Lower lobe of right lung (tissue), 2 donors: ENCODE measurements around the gene ZNF282. TPM values are rescaled to one million over a fixed set of nuclear protein-coding genes. Genes with fewer than 3 reads are reported as not detected.
A peak's percentile ranks its signal among the peaks of the same experiment; 100 is the strongest.

ENCODE experiments used
- ATAC-seq, 2 donors: fragments of 200-7000 bp; cut with Tn5 transposase; one replicate each; pipeline ENCODE4 v1.9.1; 2020 to 2022; ENCODE audit warnings: mild to moderate bottlenecking in 2 of 2, moderate library complexity in 2 of 2
- DNase-seq: peaks from one replicate; pipeline ENCODE4 v3.0.0-alpha.2; 2020
- H3K27ac ChIP-seq: fragments of 200-600 bp; one replicate; pipeline ENCODE4 v1.8.0; 2022
- H3K27me3 ChIP-seq: fragments of 200-600 bp; one replicate; pipeline ENCODE4 v1.8.0; 2022; ENCODE audit warnings: low read depth
- H3K36me3 ChIP-seq: fragments of 200-600 bp; one replicate; pipeline ENCODE4 v1.8.0; 2022; ENCODE audit warnings: mild to moderate bottlenecking
- H3K4me1 ChIP-seq: fragments of 200-600 bp; one replicate; pipeline ENCODE4 v1.8.0; 2022
- H3K4me3 ChIP-seq: fragments of 200-600 bp; one replicate; pipeline ENCODE4 v1.8.0; 2022; ENCODE audit warnings: mild to moderate bottlenecking
- H3K9me3 ChIP-seq: fragments of 200-600 bp; one replicate; pipeline ENCODE4 v1.8.0; 2022
- intact Hi-C: fragments of 100-400 bp; cut with DNase I; formaldehyde crosslinking; loops from one replicate; pipeline ENCODE4 v1.11.0; 2022
- total RNA-seq: library from RNA; stranded (reverse); fragmentation: NEBNext Ultra II Directional; extraction: Animal tissue kit (Norgen Biotek cat#: 25700); gene quantifications from one replicate; pipeline ENCODE4 v1.2.1, GENCODE V29; 2021
- TF ChIP-seq, protein P1 (sequence below): fragments of 200-600 bp; IDR thresholded peaks from one replicate; pipeline ENCODE4 v1.8.0; 2022; ENCODE audit warnings: antibody characterized with exemption, mild to moderate bottlenecking
- donor health status: DM: no; HTN: yes; CAD: no; lungs with severe emphysema.

Gene ZNF282
- total RNA-seq, 1 donor from 2014 or later = 20.9 TPM

DNA sequence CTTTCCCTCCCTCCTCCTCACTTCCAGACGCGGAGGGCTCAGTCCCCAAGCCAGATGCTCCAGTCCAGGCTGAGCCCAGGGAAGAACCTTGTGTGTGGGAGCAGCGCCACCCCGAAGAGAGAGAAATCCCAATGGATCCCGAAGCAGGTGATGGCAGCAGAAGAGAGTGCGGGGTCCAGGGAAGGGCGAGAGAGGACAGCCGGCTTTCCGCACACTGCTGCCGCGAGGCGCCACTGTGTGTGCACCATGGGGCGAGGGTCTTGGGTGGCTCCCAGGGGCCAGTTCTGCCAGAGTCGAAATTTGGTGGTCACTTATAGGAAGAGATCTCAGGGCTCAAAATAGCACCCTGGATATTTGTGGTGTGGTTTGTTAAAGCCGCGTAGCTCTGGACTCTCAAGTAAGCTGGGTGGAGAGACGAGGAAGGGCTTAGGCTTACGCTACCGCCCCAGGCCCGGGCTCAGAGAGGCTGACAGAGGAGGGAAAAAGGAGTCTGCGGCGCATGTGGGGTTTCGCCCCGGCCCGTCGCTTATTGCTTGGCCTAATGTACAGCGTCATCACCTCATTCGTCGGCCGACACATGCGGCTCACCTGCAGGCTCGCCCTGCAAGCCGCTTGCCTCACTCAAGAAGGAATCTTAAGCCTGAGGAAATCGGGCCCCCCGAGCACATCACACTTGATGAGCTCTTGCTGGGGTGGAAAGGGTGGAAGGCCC, 12.1 kb downstream of the ZNF282 start:
- no peak for ATAC-seq
- peaks cover 93% of the 10 kb centered on the region for H3K36me3 ChIP-seq
- no peaks in the 10 kb centered on the region for H3K27me3 ChIP-seq
- TF ChIP-seq, protein P1, sequence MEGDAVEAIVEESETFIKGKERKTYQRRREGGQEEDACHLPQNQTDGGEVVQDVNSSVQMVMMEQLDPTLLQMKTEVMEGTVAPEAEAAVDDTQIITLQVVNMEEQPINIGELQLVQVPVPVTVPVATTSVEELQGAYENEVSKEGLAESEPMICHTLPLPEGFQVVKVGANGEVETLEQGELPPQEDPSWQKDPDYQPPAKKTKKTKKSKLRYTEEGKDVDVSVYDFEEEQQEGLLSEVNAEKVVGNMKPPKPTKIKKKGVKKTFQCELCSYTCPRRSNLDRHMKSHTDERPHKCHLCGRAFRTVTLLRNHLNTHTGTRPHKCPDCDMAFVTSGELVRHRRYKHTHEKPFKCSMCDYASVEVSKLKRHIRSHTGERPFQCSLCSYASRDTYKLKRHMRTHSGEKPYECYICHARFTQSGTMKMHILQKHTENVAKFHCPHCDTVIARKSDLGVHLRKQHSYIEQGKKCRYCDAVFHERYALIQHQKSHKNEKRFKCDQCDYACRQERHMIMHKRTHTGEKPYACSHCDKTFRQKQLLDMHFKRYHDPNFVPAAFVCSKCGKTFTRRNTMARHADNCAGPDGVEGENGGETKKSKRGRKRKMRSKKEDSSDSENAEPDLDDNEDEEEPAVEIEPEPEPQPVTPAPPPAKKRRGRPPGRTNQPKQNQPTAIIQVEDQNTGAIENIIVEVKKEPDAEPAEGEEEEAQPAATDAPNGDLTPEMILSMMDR = no peak
- intact Hi-C loops = no loop called here
- DNase-seq = no peak
- H3K9me3 ChIP-seq = no peaks in the 10 kb centered on the region
- peaks cover 11% of the 10 kb centered on the region for H3K4me1 ChIP-seq
- H3K27ac ChIP-seq = no peak overlapping the region
- H3K4me3 ChIP-seq = no peak overlapping the region

DNA sequence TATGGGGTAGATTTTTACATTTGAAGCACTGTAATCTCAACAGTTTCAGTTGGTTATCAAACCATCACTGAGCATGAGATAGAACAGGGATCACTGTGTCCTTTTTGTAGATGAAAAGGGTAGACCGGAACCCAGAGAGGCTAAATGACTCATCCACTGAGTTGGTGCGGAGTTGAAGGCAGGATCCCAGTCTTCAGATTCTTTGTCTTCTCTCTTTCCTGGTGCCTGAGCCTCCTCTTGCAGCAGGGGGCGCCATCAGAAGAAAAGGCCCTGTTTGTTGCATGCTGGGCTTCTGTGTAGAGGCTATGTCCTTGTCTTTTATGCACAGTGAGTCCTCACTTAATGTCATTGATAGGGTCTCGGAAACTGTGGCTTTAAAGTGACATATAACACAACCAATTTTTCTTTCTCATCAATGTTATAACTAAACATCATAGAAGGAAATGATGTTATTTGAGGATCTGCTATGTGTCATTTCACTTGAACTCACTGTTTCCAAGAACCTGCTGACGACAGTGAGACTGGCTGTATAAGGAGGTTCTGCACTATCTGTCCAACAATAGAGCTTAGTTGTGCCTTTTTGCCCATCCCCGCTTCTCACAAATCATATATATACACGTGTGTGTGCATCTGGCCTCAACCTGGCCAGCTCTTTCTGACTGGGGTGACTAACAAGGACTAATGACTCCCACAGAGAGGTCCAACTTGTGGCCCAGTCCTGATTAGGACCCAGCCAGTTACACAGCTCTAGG, 14.3 kb downstream of the ZNF282 start:
- Histone ChIP-seq H3K4me3 (no peak overlapping the region), H3K27ac (no peak overlapping the region), H3K36me3 (peaks cover 93% of the 10 kb centered on the region), H3K9me3 (no peaks in the 10 kb centered on the region), H3K4me1 (peaks cover 8% of the 10 kb centered on the region), H3K27me3 (no peaks in the 10 kb centered on the region)
- ATAC-seq = peak; percentile 39 to 46
- peak; percentile 46 for DNase-seq
- intact Hi-C loops = no loop called here
- TF ChIP-seq, protein P1 = peak; percentile 47

- H3K27ac ChIP-seq = no peak overlapping the region
- DNase-seq (no peak), ATAC-seq (no peak)
- TF ChIP-seq, protein P1 = no peak
- H3K4me3 ChIP-seq = no peak overlapping the region
- H3K36me3 ChIP-seq = peaks cover 100% of the 10 kb centered on the region
- H3K27me3 ChIP-seq = no peaks in the 10 kb centered on the region
- intact Hi-C loops = no loop called here
- no peaks in the 10 kb centered on the region for H3K9me3 ChIP-seq
- H3K4me1 ChIP-seq = peaks cover 4% of the 10 kb centered on the region
These were observed 15.2 kb downstream of the ZNF282 start for GRCh38 chr7:149210551-149210950.

DNA sequence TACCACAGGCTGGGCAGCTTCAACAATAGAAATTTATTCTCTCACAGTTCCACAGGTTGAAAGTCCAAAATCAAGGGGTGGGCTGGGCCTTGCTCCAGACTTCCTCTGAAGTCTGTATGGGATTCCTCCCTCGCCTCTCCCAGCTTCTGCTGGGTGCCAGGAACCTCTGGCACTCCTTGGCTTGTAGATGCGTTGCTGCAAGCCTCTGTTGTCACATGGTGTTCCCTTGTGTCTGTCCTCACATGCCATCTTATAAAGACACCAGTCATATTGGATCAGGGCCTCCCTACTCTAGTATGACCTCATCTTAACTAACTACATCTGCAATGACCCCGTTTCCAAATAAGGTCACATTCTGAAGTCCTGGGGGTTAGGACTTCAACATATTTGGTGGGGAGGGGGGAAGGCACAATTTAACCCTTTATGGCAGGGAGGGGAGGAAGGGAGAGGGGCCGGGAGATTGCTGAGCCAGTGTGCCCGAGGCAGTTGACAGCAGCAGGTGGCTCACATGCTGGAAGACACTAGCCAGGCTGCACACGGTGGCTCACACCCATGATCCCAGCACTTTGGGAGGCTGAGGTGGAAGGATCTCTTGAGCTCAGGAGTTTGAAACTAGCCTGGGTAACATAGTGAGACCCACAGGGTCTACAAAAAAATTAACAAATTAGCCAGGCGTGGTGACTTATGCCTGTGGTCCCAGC, 18.8 kb downstream of the ZNF282 start:
- intact Hi-C loops = no loop called here
- Histone ChIP-seq H3K27ac (no peak overlapping the region), H3K9me3 (no peaks in the 10 kb centered on the region), H3K4me1 (no peaks in the 10 kb centered on the region), H3K4me3 (no peak overlapping the region), H3K27me3 (no peaks in the 10 kb centered on the region), H3K36me3 (peaks cover 100% of the 10 kb centered on the region)
- TF ChIP-seq, protein P1 = no peak
- ATAC-seq (no peak), DNase-seq (no peak)

DNA sequence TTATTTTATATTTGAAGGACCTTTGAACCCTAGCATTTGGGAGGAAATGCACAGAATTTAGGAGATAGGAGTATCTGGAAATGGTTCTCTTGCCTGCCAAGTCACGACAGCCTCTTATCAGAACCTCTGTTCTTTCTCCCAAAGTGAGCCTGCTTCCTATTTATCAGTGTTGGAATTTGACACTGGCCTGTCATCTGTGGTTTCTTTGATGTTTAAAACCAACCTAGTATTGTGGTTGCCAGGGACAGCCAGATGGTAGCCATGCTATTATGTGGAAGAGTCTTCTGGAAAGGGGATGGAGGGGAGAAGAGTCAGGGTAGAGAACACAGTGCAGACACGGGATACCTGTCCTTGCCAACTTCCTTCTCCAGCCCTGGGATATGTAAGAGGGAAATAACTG, 21.1 kb downstream of the ZNF282 start:
- DNase-seq (no peak), ATAC-seq (no peak)
- intact Hi-C loops = no loop called here
- no peaks in the 10 kb centered on the region for H3K27me3 ChIP-seq
- TF ChIP-seq, protein P1 = no peak
- H3K4me1 ChIP-seq = no peaks in the 10 kb centered on the region
- H3K27ac ChIP-seq = no peak overlapping the region
- no peaks in the 10 kb centered on the region for H3K9me3 ChIP-seq
- no peak overlapping the region for H3K4me3 ChIP-seq
- H3K36me3 ChIP-seq = peaks cover 100% of the 10 kb centered on the region
